Muscle layer of duodenum (tissue), 2 donors: ENCODE results near the gene PDP2.
A peak's percentile ranks its signal among the peaks of the same experiment; 100 is the strongest.

Source experiments
- H3K27ac ChIP-seq: one replicate; pipeline ENCODE4 v1.7.0; 2013; ENCODE audit warnings: mild to moderate bottlenecking, low read length
- H3K27me3 ChIP-seq: one replicate; pipeline ENCODE4 v1.7.0; 2013; ENCODE audit warnings: low read depth, mild to moderate bottlenecking, control low read depth, low read length
- H3K36me3 ChIP-seq, 2 donors: one replicate each; pipeline ENCODE4 v1.7.0; 2013; ENCODE audit warnings: low read length in 2 of 2, control low read depth in 1 of 2, mild to moderate bottlenecking in 1 of 2; ENCODE audit not compliant: insufficient read depth in 2 of 2, control insufficient read depth in 1 of 2
- H3K4me1 ChIP-seq, 2 donors: one replicate each; pipeline ENCODE4 v1.7.0; 2013; ENCODE audit warnings: low read length in 2 of 2, mild to moderate bottlenecking in 2 of 2, control low read depth in 1 of 2, moderate library complexity in 1 of 2; ENCODE audit not compliant: insufficient read depth in 2 of 2, control insufficient read depth in 1 of 2
- H3K4me3 ChIP-seq, 2 donors: one replicate each; pipeline ENCODE4 v1.7.0; 2013; ENCODE audit warnings: low read length in 2 of 2, low read depth in 1 of 2, mild to moderate bottlenecking in 1 of 2
- H3K9me3 ChIP-seq, 2 donors: one replicate each; pipeline ENCODE4 v1.7.0; 2013; ENCODE audit warnings: low read length in 2 of 2, control low read depth in 1 of 2, mild to moderate bottlenecking in 1 of 2; ENCODE audit not compliant: control insufficient read depth in 1 of 2
- donor health status: healthy.

PDP2 gene

DNA sequence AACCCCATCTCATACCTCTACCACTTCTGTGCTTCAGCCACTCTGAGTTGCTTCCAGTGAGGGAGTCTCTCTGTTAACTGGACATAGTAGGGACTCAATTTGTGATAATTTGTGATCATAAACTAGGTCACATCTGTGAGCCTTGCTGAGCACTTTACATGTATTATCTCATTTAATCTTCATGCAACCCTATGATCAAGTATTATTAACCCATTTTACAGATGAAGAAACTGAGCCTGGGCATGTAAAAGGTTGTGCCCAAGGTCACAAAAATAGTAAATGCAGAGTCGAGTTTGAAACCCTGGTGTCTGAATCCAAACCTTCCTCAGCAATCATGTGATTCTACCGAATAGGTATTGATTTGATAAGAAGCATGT lies 18.6 kb downstream of the PDP2 start:
- Histone ChIP-seq H3K9me3 (no peaks in the 10 kb centered on the region), H3K4me3 (no peak overlapping the region), H3K27me3 (no peaks in the 10 kb centered on the region), H3K27ac (no peak overlapping the region), H3K36me3 (no peaks in the 10 kb centered on the region), H3K4me1 (peaks cover 20 to 52% of the 10 kb centered on the region in 2 donors)

DNA sequence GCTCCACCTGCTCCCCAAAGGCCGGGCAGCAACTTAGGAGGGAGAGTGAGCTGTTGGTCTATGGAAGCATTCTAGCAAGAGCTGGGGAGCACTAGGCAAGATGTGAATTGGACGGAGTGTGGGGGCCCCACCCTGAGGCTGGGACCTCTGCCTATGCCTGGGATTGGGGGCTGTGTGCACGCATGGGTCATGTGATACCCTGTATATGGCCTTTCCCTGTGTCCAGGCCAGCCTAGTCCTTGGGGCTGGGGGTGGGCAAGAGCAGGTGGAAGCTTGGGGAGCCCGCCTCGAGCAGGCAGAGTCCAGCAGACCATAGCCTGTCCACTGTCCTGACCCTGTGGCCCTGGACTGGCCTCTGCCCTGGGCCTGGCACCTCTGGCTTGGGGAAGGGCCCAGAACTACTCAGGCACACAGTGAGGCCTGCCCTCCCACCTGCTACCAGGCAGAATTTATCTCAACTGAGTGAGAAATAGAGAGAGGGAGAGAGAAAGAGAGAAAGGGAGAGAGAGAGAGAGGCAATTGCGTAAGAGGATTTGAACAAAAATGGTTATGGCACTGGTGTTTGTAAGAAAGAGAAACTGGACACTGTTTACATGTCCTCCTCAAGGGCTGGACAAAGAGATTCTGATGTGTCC lies 19.1 kb downstream of the PDP2 start:
- H3K27ac ChIP-seq, result peak overlapping the region; percentile 85
- H3K4me1 ChIP-seq, result peaks cover 20 to 56% of the 10 kb centered on the region in 2 donors
- H3K27me3 ChIP-seq, result no peaks in the 10 kb centered on the region
- no peaks in the 10 kb centered on the region for H3K36me3 ChIP-seq
- no peaks in the 10 kb centered on the region for H3K9me3 ChIP-seq
- H3K4me3 ChIP-seq, result peak overlapping the region in 1 of 2 donors; percentile 16

DNA sequence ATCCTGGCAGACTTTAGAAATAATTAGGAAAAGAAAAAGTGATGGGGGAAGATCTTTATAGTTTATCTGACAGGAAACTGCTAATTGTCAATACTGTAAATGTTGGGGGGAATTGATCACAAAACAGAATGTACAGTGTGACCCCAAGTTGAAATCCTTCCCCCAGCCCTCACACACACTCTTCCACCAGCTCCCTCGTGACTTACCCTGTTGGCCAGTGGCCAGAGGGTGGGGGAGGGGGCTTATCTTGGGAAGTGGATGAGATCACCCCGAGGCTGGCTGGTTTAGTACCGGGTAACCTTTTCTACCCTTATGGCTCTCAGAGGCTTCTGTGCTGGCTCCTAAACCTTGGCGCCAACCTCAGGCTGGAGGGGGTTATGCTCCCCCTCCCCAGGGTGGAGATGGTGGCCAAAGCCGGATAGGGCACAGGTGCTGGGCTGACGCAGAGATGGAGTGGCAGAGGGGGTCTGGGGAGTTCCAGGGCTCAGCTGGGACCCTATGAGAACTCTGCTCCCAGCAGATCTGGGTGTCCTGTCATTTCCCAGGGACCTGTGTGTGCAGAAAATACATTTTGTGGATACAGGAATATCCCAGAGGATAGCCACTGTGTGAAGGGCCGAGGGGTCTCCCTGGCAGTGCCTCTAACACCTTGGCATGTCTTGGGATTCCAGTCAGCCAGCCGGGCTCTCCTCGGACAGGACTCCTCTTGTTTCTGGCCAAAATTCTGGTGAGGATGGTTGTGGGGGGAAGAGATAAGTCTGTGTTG lies 19.8 kb downstream of the PDP2 start:
- Histone ChIP-seq H3K36me3 (no peaks in the 10 kb centered on the region), H3K4me1 (peaks cover 22 to 59% of the 10 kb centered on the region in 2 donors), H3K9me3 (no peaks in the 10 kb centered on the region), H3K4me3 (no peak overlapping the region), H3K27me3 (no peaks in the 10 kb centered on the region), H3K27ac (peak overlapping the region; percentile 85)

DNA sequence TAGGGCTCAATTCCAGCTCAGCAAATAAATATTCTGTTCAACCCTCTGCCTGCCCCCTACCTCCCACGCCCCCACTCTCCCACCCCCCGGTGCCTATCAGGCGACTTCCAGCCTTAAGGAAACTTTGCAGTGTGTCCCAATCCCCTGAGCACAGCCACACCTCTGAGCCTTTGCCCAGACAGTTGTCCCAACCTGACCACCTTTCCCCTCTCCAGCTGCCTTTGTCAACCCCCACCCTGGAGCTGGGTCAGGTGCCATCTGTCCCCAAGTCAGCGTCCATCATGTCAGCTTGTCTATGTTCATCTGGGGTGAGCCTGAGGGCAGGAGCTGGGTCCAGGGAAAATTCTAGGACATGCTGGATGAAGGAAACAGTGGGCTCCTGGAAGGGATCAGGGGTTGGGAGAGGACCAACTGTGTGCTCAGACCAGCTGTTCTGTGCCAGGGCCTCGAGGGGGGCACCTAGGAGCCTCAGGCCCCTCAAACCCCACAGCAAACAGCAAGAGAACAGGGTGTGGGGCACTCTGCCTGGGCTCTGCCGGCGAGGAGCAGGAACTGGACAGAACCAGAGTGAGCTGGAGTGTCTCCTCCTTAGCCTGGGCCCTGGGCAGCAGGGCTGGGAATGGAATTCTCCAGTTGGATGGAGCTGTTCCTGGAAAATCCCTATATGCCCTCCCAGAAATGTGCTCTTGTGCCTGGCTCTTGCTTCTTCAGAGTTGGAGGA lies 20.6 kb downstream of the PDP2 start:
- H3K4me3 ChIP-seq, result no peak overlapping the region
- H3K27me3 ChIP-seq, result no peaks in the 10 kb centered on the region
- H3K27ac ChIP-seq, result peak overlapping the region; percentile 85
- peaks cover 27 to 66% of the 10 kb centered on the region in 2 donors for H3K4me1 ChIP-seq
- H3K9me3 ChIP-seq, result no peaks in the 10 kb centered on the region
- H3K36me3 ChIP-seq, result no peaks in the 10 kb centered on the region

DNA sequence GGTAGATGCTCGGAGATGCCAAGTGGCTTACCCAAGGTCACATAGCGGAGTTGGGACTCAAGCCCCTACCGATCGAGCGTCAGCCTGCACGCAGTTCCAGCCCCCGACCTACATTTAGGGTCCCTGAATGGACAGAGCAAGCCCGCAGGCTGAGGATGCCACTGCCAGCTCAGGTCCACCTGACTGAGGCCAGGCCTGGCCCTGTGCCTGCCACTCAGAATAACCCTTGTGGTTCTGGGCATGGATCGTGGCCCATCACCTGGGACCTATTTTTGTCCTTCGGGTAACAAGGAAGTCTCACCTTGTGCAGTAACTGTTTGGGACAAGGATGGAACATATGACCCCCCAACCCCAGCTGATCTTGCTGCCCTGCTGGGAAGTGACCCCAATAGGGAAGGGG lies 21.3 kb downstream of the PDP2 start:
- Histone ChIP-seq H3K36me3 (no peaks in the 10 kb centered on the region), H3K4me1 (peaks cover 27 to 66% of the 10 kb centered on the region in 2 donors), H3K27me3 (no peaks in the 10 kb centered on the region), H3K9me3 (no peaks in the 10 kb centered on the region), H3K4me3 (no peak overlapping the region), H3K27ac (peak overlapping the region; percentile 85)

DNA sequence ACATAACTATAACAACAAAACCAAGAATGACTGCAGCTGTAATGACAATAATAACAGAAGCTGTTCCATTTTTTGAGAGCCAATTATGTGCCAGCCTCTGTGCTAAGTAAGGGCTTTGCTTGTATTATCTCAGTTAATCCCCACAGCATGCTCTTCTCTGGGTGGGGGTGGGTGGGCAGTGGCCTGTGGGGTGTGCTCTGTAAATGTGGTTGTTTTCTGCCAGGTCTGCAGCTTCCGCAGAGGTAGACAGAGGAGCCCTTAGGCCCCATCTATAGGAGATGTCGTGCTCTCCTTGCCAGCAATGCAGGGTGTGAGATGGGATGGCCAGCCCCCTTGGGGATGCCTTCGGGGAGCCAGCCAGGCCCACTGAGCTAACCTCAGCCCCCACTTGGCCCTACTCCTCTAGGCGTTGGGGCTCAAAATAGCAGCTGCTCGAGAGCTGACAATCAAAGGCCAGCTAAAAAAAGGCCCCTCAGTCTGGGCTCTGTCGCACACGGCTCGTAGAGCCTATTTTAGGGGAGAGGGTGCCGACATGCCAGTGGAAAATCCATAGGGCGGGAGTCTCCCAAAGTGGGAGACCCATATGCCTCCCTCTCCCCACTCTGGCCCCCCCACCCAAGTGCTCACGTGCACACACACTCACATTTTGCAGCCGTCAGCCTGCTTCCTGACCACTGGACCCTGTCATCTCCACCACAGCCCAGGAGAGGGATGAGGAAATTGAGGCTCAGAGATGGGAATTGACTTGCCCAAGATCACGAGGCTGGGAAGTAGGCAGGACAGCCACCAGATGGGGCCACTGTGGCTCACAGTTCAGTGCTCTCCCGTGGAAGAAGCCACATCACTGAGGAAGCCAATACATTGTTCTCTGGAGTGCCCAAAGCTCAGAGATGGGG lies 22.6 kb downstream of the PDP2 start:
- Histone ChIP-seq H3K36me3 (no peaks in the 10 kb centered on the region), H3K9me3 (no peaks in the 10 kb centered on the region), H3K4me3 (no peak overlapping the region), H3K27me3 (no peaks in the 10 kb centered on the region), H3K4me1 (peaks cover 27 to 66% of the 10 kb centered on the region in 2 donors), H3K27ac (peak overlapping the region; percentile 31)

DNA sequence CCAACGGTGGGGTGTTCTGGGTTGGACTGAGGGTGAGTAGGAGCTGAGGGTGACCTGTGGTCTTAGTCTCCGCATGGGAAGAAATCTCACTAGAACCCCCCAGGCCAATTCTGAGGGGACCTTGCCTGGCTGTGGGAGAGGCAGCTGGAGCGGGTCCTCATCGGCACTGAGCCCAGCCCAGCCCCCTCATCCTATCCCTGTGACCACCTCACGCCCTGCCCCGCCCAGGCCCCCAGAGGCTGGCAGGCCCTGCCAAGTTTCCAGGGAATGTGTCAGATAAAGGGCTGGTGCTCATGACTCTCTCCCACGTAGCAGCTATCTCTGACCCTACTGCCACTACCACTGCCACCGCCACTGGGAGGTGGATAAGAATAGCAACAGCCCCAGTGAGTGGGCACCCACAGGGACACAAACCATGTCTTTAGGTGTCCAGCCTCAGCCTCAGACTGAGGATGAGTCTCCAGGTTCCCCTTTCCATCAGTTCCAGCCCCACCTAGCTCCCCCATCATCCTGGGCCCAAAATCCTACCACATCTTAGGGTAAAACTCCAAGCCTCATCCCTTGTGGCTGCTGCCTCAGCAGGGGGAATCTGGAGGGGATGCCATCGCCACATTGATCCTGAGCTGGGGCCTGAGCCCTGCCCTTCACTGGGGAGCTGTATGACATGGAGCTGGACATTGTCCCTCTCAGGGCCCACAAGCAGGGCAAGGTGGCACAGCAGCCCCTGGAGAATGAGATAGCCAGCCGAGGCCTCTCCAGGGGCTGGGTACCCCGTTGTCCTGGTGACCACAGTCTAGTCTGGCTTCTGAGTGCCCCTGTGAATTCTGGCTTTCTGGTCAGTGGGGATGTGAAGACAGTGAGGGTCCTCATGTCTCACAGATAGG lies 23.5 kb downstream of the PDP2 start:
- peak overlapping the region; percentile 31 for H3K27ac ChIP-seq
- peaks cover 27 to 61% of the 10 kb centered on the region in 2 donors for H3K4me1 ChIP-seq
- no peaks in the 10 kb centered on the region for H3K9me3 ChIP-seq
- no peak overlapping the region for H3K4me3 ChIP-seq
- no peaks in the 10 kb centered on the region for H3K36me3 ChIP-seq
- no peaks in the 10 kb centered on the region for H3K27me3 ChIP-seq

DNA sequence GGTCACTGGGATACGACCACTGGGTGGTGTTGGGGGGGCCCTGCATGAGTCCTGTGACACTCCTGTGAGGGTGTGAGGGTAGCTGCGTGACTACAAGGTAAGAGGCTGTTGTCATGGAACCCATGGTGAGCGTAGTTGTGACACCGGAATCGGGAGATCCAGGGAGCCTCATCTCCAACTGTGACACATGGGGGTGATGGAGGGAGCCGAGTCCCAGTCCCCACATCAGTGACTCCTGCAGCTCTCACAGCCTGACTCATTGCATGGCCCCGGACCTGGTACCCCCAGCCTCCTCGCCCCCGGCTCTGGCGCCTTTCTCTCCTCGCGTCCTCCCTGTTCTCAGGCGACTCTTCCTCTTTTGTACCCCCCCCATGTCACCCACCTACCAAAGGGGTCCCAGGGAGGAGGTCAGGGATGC lies 24.1 kb downstream of the PDP2 start:
- H3K36me3 ChIP-seq, result no peaks in the 10 kb centered on the region
- no peaks in the 10 kb centered on the region for H3K27me3 ChIP-seq
- peaks cover 24 to 55% of the 10 kb centered on the region in 2 donors for H3K4me1 ChIP-seq
- H3K9me3 ChIP-seq, result no peaks in the 10 kb centered on the region
- H3K27ac ChIP-seq, result peak overlapping the region; percentile 16
- H3K4me3 ChIP-seq, result no peak overlapping the region

DNA sequence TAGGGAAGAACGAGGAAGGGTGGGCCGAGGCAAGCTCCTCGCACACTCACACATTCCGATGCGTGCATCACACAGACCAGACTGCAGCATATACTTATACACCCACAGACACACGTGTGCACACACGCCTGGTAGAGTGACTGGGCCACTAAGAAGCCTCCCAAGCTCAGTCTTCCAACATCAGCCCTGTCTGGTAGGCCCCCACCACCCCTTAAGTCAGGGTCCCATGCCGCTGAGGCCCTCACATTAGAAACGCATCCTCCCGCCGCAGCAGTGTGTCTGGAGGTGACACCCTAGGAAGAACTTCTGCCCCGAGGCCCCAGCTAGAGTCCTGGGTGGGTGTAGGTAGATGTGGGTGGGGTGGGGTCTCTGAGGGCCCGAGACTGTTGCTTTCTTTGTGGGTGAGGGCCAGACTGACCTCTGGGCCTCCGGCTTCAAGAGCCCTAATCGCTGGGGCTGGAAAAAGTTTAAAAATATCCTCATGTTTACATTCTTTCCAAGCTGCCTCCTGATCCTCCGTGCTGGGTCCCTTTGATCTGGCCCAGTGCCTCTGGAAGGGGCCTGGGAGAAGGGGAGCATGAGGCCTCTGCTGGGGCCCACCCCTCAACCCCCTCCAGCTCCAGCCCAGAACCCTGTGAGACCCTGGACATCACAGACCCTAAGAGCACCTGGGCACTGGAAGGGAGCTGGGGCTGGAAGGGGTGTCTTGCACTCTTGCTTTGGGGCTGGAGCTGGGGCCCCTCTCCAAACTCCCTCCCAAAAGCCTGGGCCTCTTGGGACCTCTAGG lies 24.7 kb downstream of the PDP2 start:
- H3K4me3 ChIP-seq, result peak overlapping the region in 1 of 2 donors; percentile 16
- H3K27ac ChIP-seq, result peak overlapping the region; percentile 39
- no peaks in the 10 kb centered on the region for H3K27me3 ChIP-seq
- H3K4me1 ChIP-seq, result peaks cover 18 to 49% of the 10 kb centered on the region in 2 donors
- H3K9me3 ChIP-seq, result no peaks in the 10 kb centered on the region
- H3K36me3 ChIP-seq, result no peaks in the 10 kb centered on the region
